Panc1 (cell line): ENCODE data around the gene LDHAL6B. TPM values are rescaled to one million over a fixed set of nuclear protein-coding genes. Genes with fewer than 3 reads are reported as not detected.

Source experiments
- ATAC-seq: fragments of 200-7000 bp; cut with Tn5 transposase; 2 replicates; pipeline ENCODE4 v1.9.1; 2020; ENCODE audit warnings: mild to moderate bottlenecking, moderate library complexity
- BruUV-seq: library from RNA; stranded (reverse); fragments of 400-500 nt; replicated peaks from 2 replicates; lab custom pipeline; 2021; lab: Mats Ljungman, UMichigan
- CTCF ChIA-PET: fragments of 300-600 bp; sonication (Branson Sonifier 250); formaldehyde crosslinking; loops from one replicate; lab custom pipeline; 2022; ENCODE audit warnings: antibody characterized with exemption; lab: Charles Lee
- POLR2A ChIA-PET: fragments of 300-600 bp; sonication (Branson Sonifier 250); formaldehyde crosslinking; loops from one replicate; lab custom pipeline; 2022; ENCODE audit warnings: antibody characterized with exemption; lab: Charles Lee
- DNase-seq: peaks from one replicate; pipeline ENCODE4 v3.0.0-alpha.2; 2010; ENCODE audit warnings: low read depth, low spot score
- H3K27ac ChIP-seq: 2 replicates; pipeline ENCODE4 v1.5.1; 2011; ENCODE audit warnings: mild to moderate bottlenecking, low read length, inconsistent platforms
- H3K27me3 ChIP-seq: fragments of 200-500 bp; sonication (Bioruptor generic); 2 replicates; pipeline ENCODE4 v1.6.0; 2014; ENCODE audit warnings: low read length, inconsistent platforms; ENCODE audit not compliant: control insufficient read depth, insufficient read depth
- H3K36me3 ChIP-seq: fragments of 200-500 bp; sonication (Bioruptor generic); 2 replicates; pipeline ENCODE4 v1.5.1; 2014; ENCODE audit warnings: inconsistent platforms, mild to moderate bottlenecking, low read length, moderate library complexity; ENCODE audit not compliant: control insufficient read depth, insufficient read depth
- H3K4me1 ChIP-seq: 2 replicates; pipeline ENCODE4 v1.5.1; 2011; ENCODE audit warnings: inconsistent platforms, mild to moderate bottlenecking, low read length, moderate library complexity; ENCODE audit not compliant: control insufficient read depth, insufficient read depth
- H3K4me3 ChIP-seq, 2 experiments: 2 replicates each; pipeline ENCODE4 v1.5.1; 2011 to 2012; ENCODE audit warnings: low read depth in 2 of 2, low read length in 2 of 2, mild to moderate bottlenecking in 2 of 2, inconsistent platforms in 1 of 2, moderate library complexity in 1 of 2
- H3K9me3 ChIP-seq: fragments of 200-500 bp; sonication (Bioruptor generic); 2 replicates; pipeline ENCODE4 v1.5.1; 2014; ENCODE audit warnings: low read depth, mild to moderate bottlenecking, inconsistent platforms, low read length, moderate library complexity; ENCODE audit not compliant: control insufficient read depth, insufficient read depth
- POLR2AphosphoS5 ChIP-seq: IDR thresholded peaks from 2 replicates; pipeline ENCODE4 v1.6.1; 2012; ENCODE audit warnings: mild to moderate bottlenecking, low read depth, low read length, moderate library complexity
- SIN3A ChIP-seq: IDR thresholded peaks from 2 replicates; pipeline ENCODE4 v1.6.1; 2012; ENCODE audit warnings: low read depth, mild to moderate bottlenecking, low read length, moderate library complexity, borderline replicate concordance; ENCODE audit not compliant: insufficient read depth
- TCF7L2 ChIP-seq: IDR thresholded peaks from 2 replicates; pipeline ENCODE4 v1.6.1; 2011; ENCODE audit warnings: mild to moderate bottlenecking, low read depth, low read length, inconsistent platforms
- in situ Hi-C: cut with HindIII; loops from 2 replicates; pipeline ENCODE4 v1.10.0; 2016; ENCODE audit warnings: low sequenced_read_pairs, low pct_unique_long_range_greater_than_20kb
- intact Hi-C: fragments of 100-400 bp; cut with micrococcal nuclease; formaldehyde crosslinking; loops from one replicate; pipeline ENCODE4 v1.10.0; 2022; ENCODE audit not compliant: unreplicated experiment
- total RNA-seq: library from RNA; stranded (reverse); gene quantifications from one replicate; pipeline ENCODE4 v1.2.1, GENCODE V29; 2021; ENCODE audit not compliant: unreplicated experiment
- TF ChIP-seq, protein P1 (sequence below), 2 experiments: IDR thresholded peaks; 2 replicates each; pipeline ENCODE4 v1.6.1; 2011 to 2012; ENCODE audit warnings: low read depth in 2 of 2, control low read depth in 1 of 2, low read length in 1 of 2, mild to moderate bottlenecking in 1 of 2, moderate library complexity in 1 of 2; ENCODE audit not compliant: insufficient read depth in 1 of 2
- TF ChIP-seq, protein P2 (sequence below): fragments of 450-650 bp; IDR thresholded peaks from 2 replicates; pipeline ENCODE4 v1.5.1; 2017; ENCODE audit warnings: mild to moderate bottlenecking

Gene LDHAL6B
- total RNA-seq, 1 experiment from 2014 or later = not detected

DNA sequence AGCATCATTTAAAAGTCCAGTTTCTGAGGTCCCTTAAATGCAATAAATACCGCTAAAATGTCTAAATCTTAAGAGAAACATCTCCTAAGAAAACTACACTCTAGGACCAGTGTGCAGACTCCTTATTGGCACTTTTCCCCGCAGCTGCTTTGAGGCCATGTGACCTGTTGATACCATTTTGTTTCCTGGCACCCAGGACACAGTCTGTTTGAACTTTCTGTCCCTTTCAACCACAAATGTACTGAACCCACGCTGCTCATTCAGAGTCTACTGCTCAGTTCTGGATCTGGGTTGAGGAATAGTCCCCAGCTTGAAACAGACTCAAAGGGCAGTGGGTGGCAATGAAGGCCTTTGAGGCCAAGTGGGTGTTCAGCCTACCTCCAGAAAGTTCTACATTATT lies 17.1 kb downstream of the LDHAL6B start:
- Histone ChIP-seq H3K4me3 (no peak overlapping the region), H3K27ac (no peak overlapping the region), H3K4me1 (no peaks in the 10 kb centered on the region), H3K9me3 (no peaks in the 10 kb centered on the region), H3K36me3 (peaks cover 8% of the 10 kb centered on the region; the same call in 1 of the 2 replicates), H3K27me3 (no peaks in the 10 kb centered on the region)
- POLR2A ChIA-PET = no interaction called here
- intact Hi-C loops = no loop called here
- no peak for ATAC-seq
- in situ Hi-C loops = no loop called here
- TF ChIP-seq POLR2AphosphoS5 (no peak), TCF7L2 (no peak)
- TF ChIP-seq, protein P1, sequence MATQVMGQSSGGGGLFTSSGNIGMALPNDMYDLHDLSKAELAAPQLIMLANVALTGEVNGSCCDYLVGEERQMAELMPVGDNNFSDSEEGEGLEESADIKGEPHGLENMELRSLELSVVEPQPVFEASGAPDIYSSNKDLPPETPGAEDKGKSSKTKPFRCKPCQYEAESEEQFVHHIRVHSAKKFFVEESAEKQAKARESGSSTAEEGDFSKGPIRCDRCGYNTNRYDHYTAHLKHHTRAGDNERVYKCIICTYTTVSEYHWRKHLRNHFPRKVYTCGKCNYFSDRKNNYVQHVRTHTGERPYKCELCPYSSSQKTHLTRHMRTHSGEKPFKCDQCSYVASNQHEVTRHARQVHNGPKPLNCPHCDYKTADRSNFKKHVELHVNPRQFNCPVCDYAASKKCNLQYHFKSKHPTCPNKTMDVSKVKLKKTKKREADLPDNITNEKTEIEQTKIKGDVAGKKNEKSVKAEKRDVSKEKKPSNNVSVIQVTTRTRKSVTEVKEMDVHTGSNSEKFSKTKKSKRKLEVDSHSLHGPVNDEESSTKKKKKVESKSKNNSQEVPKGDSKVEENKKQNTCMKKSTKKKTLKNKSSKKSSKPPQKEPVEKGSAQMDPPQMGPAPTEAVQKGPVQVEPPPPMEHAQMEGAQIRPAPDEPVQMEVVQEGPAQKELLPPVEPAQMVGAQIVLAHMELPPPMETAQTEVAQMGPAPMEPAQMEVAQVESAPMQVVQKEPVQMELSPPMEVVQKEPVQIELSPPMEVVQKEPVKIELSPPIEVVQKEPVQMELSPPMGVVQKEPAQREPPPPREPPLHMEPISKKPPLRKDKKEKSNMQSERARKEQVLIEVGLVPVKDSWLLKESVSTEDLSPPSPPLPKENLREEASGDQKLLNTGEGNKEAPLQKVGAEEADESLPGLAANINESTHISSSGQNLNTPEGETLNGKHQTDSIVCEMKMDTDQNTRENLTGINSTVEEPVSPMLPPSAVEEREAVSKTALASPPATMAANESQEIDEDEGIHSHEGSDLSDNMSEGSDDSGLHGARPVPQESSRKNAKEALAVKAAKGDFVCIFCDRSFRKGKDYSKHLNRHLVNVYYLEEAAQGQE (IDR thresholded peaks at IDR 0.05; ENCODE audit: insufficient read depth in 1 of 2, low read depth in 2 of 2, low read length in 1 of 2) = no peak
- no peak for DNase-seq
- CTCF ChIA-PET = no interaction called here
- BruUV-seq = no TSS peak

DNA sequence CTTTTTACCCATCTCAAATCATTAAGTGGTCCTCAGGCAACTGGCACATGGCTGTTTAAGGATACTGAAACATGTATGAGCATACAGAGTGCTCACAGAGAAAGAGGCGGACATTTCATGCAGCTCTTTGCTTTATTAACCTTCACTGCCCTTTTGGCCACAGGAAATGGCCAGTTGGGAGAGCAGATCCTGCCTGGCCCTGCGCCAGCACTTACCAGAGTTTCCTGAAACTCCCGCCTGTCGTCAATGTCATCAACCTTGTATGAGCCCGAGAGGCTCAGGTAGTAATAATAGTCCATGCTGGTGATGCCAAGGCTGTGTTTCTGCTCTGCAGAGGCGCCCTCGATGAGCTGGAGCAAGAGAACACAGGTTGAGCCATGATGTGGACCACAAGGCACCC lies 17.8 kb downstream of the LDHAL6B start:
- intact Hi-C loops (no loop called here), in situ Hi-C loops (no loop called here)
- ChIA-PET POLR2A (no interaction called here), CTCF (no interaction called here)
- ATAC-seq = no peak
- Histone ChIP-seq H3K27me3 (no peaks in the 10 kb centered on the region), H3K27ac (no peak overlapping the region), H3K9me3 (no peaks in the 10 kb centered on the region), H3K36me3 (peaks cover 8% of the 10 kb centered on the region; the same call in 1 of the 2 replicates), H3K4me1 (no peaks in the 10 kb centered on the region), H3K4me3 (no peak overlapping the region)
- TF ChIP-seq POLR2AphosphoS5 (no peak), TCF7L2 (no peak), SIN3A (no peak)
- TF ChIP-seq, protein P2, sequence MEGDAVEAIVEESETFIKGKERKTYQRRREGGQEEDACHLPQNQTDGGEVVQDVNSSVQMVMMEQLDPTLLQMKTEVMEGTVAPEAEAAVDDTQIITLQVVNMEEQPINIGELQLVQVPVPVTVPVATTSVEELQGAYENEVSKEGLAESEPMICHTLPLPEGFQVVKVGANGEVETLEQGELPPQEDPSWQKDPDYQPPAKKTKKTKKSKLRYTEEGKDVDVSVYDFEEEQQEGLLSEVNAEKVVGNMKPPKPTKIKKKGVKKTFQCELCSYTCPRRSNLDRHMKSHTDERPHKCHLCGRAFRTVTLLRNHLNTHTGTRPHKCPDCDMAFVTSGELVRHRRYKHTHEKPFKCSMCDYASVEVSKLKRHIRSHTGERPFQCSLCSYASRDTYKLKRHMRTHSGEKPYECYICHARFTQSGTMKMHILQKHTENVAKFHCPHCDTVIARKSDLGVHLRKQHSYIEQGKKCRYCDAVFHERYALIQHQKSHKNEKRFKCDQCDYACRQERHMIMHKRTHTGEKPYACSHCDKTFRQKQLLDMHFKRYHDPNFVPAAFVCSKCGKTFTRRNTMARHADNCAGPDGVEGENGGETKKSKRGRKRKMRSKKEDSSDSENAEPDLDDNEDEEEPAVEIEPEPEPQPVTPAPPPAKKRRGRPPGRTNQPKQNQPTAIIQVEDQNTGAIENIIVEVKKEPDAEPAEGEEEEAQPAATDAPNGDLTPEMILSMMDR = no peak
- TF ChIP-seq, protein P1 (IDR thresholded peaks at IDR 0.05; ENCODE audit: insufficient read depth in 1 of 2, low read depth in 2 of 2, low read length in 1 of 2) = no peak
- DNase-seq = no peak
- BruUV-seq = no TSS peak
